Mesendoderm (in vitro differentiated cells): ENCODE data around the gene HTT.

Source experiments
- DNase-seq: peaks from one replicate; pipeline ENCODE4 v3.0.0; 2013
- H2AK5ac ChIP-seq: 2 replicates; pipeline ENCODE4 v1.6.1; 2013; ENCODE audit warnings: low read length, inconsistent platforms
- H2BK120ac ChIP-seq: 2 replicates; pipeline ENCODE4 v1.6.1; 2013; ENCODE audit warnings: low read depth, mild to moderate bottlenecking, low read length, moderate library complexity, mixed read lengths
- H2BK15ac ChIP-seq: replicated peaks from 2 replicates; pipeline ENCODE4 v1.6.1; 2013; ENCODE audit warnings: low read depth, mild to moderate bottlenecking, moderate library complexity
- H2BK5ac ChIP-seq: 2 replicates; pipeline ENCODE4 v1.6.1; 2013; ENCODE audit warnings: low read length, inconsistent platforms
- H3K18ac ChIP-seq: 2 replicates; pipeline ENCODE4 v1.6.1; 2013; ENCODE audit warnings: mild to moderate bottlenecking, low read length, mixed read lengths
- H3K23ac ChIP-seq: one replicate; pipeline ENCODE4 v1.6.1; 2013; ENCODE audit warnings: low read length
- H3K27ac ChIP-seq: 2 replicates; pipeline ENCODE4 v1.5.1; 2013; ENCODE audit warnings: low read depth, mild to moderate bottlenecking, inconsistent platforms, low read length, moderate library complexity
- H3K27me3 ChIP-seq: 2 replicates; pipeline ENCODE4 v1.6.1; 2013; ENCODE audit warnings: low read length, control low read depth, mild to moderate bottlenecking, inconsistent platforms; ENCODE audit not compliant: insufficient read depth, poor library complexity
- H3K36me3 ChIP-seq: 2 replicates; pipeline ENCODE4 v1.6.1; 2013; ENCODE audit warnings: low read length, inconsistent platforms; ENCODE audit not compliant: control insufficient read depth, insufficient read depth
- H3K4ac ChIP-seq: one replicate; pipeline ENCODE4 v1.6.1; 2013; ENCODE audit warnings: low read depth, mild to moderate bottlenecking, low read length, moderate library complexity
- H3K4me1 ChIP-seq: 2 replicates; pipeline ENCODE4 v1.6.1; 2013; ENCODE audit warnings: low read depth, low read length, inconsistent platforms; ENCODE audit not compliant: control insufficient read depth
- H3K4me2 ChIP-seq: 2 replicates; pipeline ENCODE4 v1.6.1; 2013; ENCODE audit warnings: low read length
- H3K4me3 ChIP-seq: 2 replicates; pipeline ENCODE4 v1.5.1; 2013; ENCODE audit warnings: mild to moderate bottlenecking, low read length
- H3K56ac ChIP-seq: one replicate; pipeline ENCODE4 v1.6.1; 2013; ENCODE audit warnings: low read length
- H3K79me1 ChIP-seq: 2 replicates; pipeline ENCODE4 v1.6.1; 2013; ENCODE audit warnings: low read length, inconsistent platforms
- H3K79me2 ChIP-seq: 2 replicates; pipeline ENCODE4 v1.6.1; 2013; ENCODE audit warnings: mild to moderate bottlenecking, low read length; ENCODE audit not compliant: control insufficient read depth, insufficient read depth
- H3K9ac ChIP-seq: 2 replicates; pipeline ENCODE4 v1.6.1; 2013; ENCODE audit warnings: low read length, inconsistent platforms
- H4K5ac ChIP-seq: one replicate; pipeline ENCODE4 v1.6.1; 2013; ENCODE audit warnings: low read length
- H4K8ac ChIP-seq: one replicate; pipeline ENCODE4 v1.6.1; 2013; ENCODE audit warnings: low read depth, mild to moderate bottlenecking, control low read depth, low read length, moderate library complexity
- WGBS: extraction: QIAGEN DNeasy Blood & Tissue Kit; methylation state at CpG from one replicate; pipeline ENCODE4 v1.1.7; 2013; ENCODE audit warnings: low lambda C conversion rate, missing lambda C conversion rate; ENCODE audit not compliant: insufficient coverage; ENCODE audit errors: extremely low coverage; 5-methylcytosine and 5-hydroxymethylcytosine counted together

Gene HTT

DNA sequence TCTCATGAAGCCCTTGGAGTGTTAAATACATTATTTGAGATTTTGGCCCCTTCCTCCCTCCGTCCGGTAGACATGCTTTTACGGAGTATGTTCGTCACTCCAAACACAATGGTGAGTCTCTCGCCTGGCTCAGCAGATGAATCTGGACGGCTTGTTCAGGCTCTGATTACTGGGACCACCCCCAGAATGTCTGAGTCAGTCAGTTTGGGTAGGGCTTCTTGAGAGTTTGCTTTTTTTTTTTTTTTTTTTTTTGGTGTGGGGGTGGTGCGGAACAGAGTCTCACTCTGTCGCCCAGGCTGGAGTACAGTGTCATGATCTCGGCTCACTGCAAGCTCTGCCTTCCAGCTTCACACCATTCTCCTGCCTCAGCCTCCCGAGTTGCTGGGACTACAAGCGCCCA, 112.1 kb downstream of the HTT start:
- H3K27me3 ChIP-seq, result no peaks in the 10 kb centered on the region
- WGBS, result no CpG with 5 or more reads among the region's 11 CpGs
- peaks cover 7% of the 10 kb centered on the region for H3K36me3 ChIP-seq

DNA sequence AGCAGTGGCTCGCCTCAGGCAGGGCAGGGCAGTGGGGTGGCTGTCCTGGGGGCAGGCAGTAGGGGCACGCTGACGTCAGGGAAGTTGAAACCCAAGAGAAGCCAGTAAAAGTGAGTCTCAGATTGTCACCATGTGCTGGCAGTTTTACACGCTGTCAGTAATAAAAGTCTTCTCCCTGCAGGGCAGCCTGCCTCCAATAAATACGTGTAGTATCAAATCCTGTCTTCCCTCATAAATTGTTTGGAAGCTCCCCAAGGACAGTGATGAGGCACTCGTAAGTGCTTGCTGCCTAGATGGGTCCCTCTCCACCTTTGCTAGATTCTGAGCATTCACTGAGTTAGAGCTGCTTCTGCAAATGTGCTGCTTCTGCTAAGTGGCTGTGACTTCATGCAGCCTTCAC, 113.6 kb downstream of the HTT start:
- no peak overlapping the region for H2AK5ac ChIP-seq
- H3K79me1 ChIP-seq, result no peaks in the 10 kb centered on the region
- no peak overlapping the region for H3K27ac ChIP-seq
- peaks cover 7% of the 10 kb centered on the region for H3K36me3 ChIP-seq
- no peak overlapping the region for H4K8ac ChIP-seq
- H3K23ac ChIP-seq, result no peak overlapping the region
- H3K4me2 ChIP-seq, result no peak overlapping the region
- no peak overlapping the region for H3K4me3 ChIP-seq
- no CpG with 5 or more reads among the region's 6 CpGs for WGBS
- H3K27me3 ChIP-seq, result no peaks in the 10 kb centered on the region
- no peak overlapping the region for H3K4ac ChIP-seq
- DNase-seq, result no peak
- no peak overlapping the region for H3K9ac ChIP-seq
- no peak overlapping the region for H4K5ac ChIP-seq
- H3K18ac ChIP-seq, result no peak overlapping the region
- H2BK15ac ChIP-seq, result no peak overlapping the region
- H2BK120ac ChIP-seq, result no peak overlapping the region
- H3K79me2 ChIP-seq, result no peaks in the 10 kb centered on the region
- no peak overlapping the region for H3K56ac ChIP-seq
- no peak overlapping the region for H2BK5ac ChIP-seq
- no peaks in the 10 kb centered on the region for H3K4me1 ChIP-seq

More for the DNA sequence above, 112.1 kb downstream of the HTT start:
- H3K9ac ChIP-seq, result no peak overlapping the region
- H2AK5ac ChIP-seq, result no peak overlapping the region
- H4K5ac ChIP-seq, result no peak overlapping the region
- H4K8ac ChIP-seq, result no peak overlapping the region
- no peaks in the 10 kb centered on the region for H3K79me1 ChIP-seq
- H3K79me2 ChIP-seq, result no peaks in the 10 kb centered on the region
- no peak for DNase-seq
- no peak overlapping the region for H3K56ac ChIP-seq
- H2BK15ac ChIP-seq, result no peak overlapping the region
- no peaks in the 10 kb centered on the region for H3K4me1 ChIP-seq
- no peak overlapping the region for H3K4ac ChIP-seq
- H3K23ac ChIP-seq, result no peak overlapping the region
- H3K4me2 ChIP-seq, result no peak overlapping the region
- no peak overlapping the region for H3K18ac ChIP-seq
- H2BK120ac ChIP-seq, result no peak overlapping the region
- H2BK5ac ChIP-seq, result no peak overlapping the region
- no peak overlapping the region for H3K4me3 ChIP-seq
- H3K27ac ChIP-seq, result no peak overlapping the region

DNA sequence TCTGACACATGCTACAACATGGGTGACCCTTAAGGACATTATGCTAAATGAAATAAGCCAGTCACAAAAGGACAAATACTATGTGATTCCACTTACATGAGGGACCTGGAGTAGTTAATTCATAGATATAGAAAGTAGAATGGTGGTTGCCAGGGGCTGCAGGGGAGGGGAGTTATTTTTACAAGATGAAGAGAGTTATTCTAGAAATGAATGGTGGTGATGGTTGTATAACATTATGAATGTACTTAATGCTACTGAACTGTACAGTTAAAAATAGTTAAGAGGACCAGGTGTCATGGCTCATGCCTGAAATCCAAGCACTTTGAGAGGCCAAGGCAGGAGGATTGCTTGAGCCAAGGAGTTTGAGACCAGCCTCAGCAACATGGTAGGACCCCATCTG, 115.0 kb downstream of the HTT start:
- Histone ChIP-seq H2BK5ac (no peak overlapping the region), H2BK120ac (no peak overlapping the region)

DNA sequence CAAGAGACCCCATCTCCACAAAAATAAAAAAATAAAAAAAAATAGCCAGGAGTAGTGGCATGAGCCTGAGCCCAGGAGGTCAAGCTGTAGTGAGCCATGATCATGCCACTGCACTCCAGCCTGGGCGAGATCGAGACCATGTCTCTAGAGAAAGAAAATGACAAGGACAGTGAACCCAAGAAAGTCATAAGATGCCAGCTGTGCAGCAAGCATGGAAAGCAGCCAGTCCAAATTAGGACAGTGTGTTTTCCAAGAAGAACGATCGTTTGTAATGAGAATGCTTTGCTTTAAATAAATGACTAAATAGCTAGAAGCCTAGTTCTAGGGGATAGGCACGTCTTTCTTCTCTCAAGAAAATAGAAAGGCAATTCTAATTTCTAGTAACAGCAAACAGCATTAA, 116.1 kb downstream of the HTT start:
- H3K27me3 ChIP-seq, result no peaks in the 10 kb centered on the region
- H3K56ac ChIP-seq, result no peak overlapping the region
- H3K79me2 ChIP-seq, result no peaks in the 10 kb centered on the region
- no peak overlapping the region for H2BK120ac ChIP-seq
- no peaks in the 10 kb centered on the region for H3K79me1 ChIP-seq
- H2BK5ac ChIP-seq, result no peak overlapping the region
- H4K8ac ChIP-seq, result no peak overlapping the region
- H4K5ac ChIP-seq, result no peak overlapping the region
- no CpG with 5 or more reads among the region's 5 CpGs for WGBS
- H3K23ac ChIP-seq, result no peak overlapping the region
- no peak overlapping the region for H3K4me2 ChIP-seq
- no peak overlapping the region for H3K4ac ChIP-seq
- H3K18ac ChIP-seq, result no peak overlapping the region
- DNase-seq, result no peak
- no peak overlapping the region for H3K4me3 ChIP-seq
- H2BK15ac ChIP-seq, result no peak overlapping the region
- peaks cover 7% of the 10 kb centered on the region for H3K36me3 ChIP-seq
- H3K9ac ChIP-seq, result no peak overlapping the region
- no peak overlapping the region for H3K27ac ChIP-seq
- no peaks in the 10 kb centered on the region for H3K4me1 ChIP-seq
- H2AK5ac ChIP-seq, result no peak overlapping the region

More for the DNA sequence above, 115.0 kb downstream of the HTT start:
- Histone ChIP-seq H3K4me3 (no peak overlapping the region), H3K4ac (no peak overlapping the region), H4K5ac (no peak overlapping the region), H3K79me1 (no peaks in the 10 kb centered on the region), H3K79me2 (no peaks in the 10 kb centered on the region), H3K23ac (no peak overlapping the region), H3K18ac (no peak overlapping the region), H3K56ac (no peak overlapping the region), H3K4me1 (no peaks in the 10 kb centered on the region), H4K8ac (no peak overlapping the region), H2BK15ac (no peak overlapping the region), H2AK5ac (no peak overlapping the region), H3K4me2 (no peak overlapping the region), H3K27ac (no peak overlapping the region), H3K36me3 (peaks cover 7% of the 10 kb centered on the region), H3K9ac (no peak overlapping the region), H3K27me3 (no peaks in the 10 kb centered on the region)
- no peak for DNase-seq

DNA sequence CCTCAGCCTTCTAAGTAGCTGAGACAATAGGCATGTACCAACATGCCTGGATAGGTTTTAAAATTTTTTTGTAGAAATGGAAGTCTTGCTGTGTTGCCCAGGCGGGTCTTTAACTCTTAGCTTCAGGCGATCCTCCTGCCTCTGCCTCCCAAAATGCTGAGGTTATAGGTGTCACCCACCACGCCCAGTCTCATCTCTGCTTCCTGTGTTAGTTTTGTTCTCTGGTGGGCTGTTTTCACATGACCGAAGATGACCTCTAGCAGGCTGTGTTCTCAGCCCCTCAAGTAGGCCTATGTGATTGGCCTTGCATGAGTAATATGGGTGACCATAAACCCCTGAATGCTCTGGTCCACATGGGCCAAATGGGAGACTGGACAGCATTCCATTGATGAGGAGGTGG, 117.7 kb downstream of the HTT start:
- no peak overlapping the region for H2BK15ac ChIP-seq
- H3K27ac ChIP-seq, result no peak overlapping the region
- no peak overlapping the region for H2BK120ac ChIP-seq
- no peak overlapping the region for H3K4me3 ChIP-seq
- DNase-seq, result no peak
- no peaks in the 10 kb centered on the region for H3K4me1 ChIP-seq
- no peak overlapping the region for H3K4ac ChIP-seq
- WGBS, result no CpG with 5 or more reads among the region's 4 CpGs
- no peaks in the 10 kb centered on the region for H3K27me3 ChIP-seq
- H3K9ac ChIP-seq, result no peak overlapping the region
- no peak overlapping the region for H3K4me2 ChIP-seq
- peaks cover 7% of the 10 kb centered on the region for H3K36me3 ChIP-seq
- H3K79me2 ChIP-seq, result no peaks in the 10 kb centered on the region
- H4K5ac ChIP-seq, result no peak overlapping the region
- no peak overlapping the region for H2AK5ac ChIP-seq
- H2BK5ac ChIP-seq, result no peak overlapping the region
- H3K23ac ChIP-seq, result no peak overlapping the region
- H3K56ac ChIP-seq, result no peak overlapping the region
- H3K79me1 ChIP-seq, result no peaks in the 10 kb centered on the region
- H3K18ac ChIP-seq, result no peak overlapping the region
- H4K8ac ChIP-seq, result no peak overlapping the region

DNA sequence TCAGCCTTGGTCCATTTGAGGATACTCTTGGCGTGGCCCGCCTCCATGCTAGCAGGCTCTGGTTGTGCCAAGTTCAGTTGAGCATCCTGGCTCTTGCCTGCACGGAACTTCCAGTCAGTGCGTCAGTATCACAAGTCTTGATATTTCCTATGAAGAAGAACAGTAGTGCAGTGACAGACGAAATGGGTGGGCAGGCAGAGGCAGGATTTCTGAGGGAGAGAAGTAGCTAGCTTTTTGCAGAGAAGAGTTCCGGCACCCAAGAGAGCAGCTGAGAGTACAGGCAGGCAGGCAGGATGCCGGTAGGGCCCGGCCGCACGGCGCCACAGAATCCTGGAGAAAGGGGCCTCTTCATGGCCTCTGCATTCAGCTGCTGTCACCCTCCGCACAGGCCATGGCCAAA, 118.3 kb downstream of the HTT start:
- H3K79me1 ChIP-seq, result no peaks in the 10 kb centered on the region
- no peak overlapping the region for H2AK5ac ChIP-seq
- H3K18ac ChIP-seq, result no peak overlapping the region
- no peak overlapping the region for H2BK15ac ChIP-seq
- no peak overlapping the region for H3K4me3 ChIP-seq
- no peaks in the 10 kb centered on the region for H3K4me1 ChIP-seq
- H3K56ac ChIP-seq, result no peak overlapping the region
- H3K27ac ChIP-seq, result no peak overlapping the region
- H3K27me3 ChIP-seq, result no peaks in the 10 kb centered on the region
- H2BK5ac ChIP-seq, result no peak overlapping the region
- no peaks in the 10 kb centered on the region for H3K79me2 ChIP-seq
- no peak overlapping the region for H3K23ac ChIP-seq
- H2BK120ac ChIP-seq, result no peak overlapping the region
- no peak overlapping the region for H3K9ac ChIP-seq
- no peak overlapping the region for H3K4ac ChIP-seq
- no peak overlapping the region for H4K8ac ChIP-seq
- WGBS, result no CpG with 5 or more reads among the region's 12 CpGs
- DNase-seq, result no peak
- H4K5ac ChIP-seq, result no peak overlapping the region
- H3K4me2 ChIP-seq, result no peak overlapping the region
- peaks cover 7% of the 10 kb centered on the region for H3K36me3 ChIP-seq
